Duodenal mucosa (tissue), 2 donors: ENCODE measurements around the gene LIX1.

ENCODE experiments used
- H3K27ac ChIP-seq: one replicate; pipeline ENCODE4 v1.7.0; 2013; ENCODE audit warnings: low read depth, low read length
- H3K27me3 ChIP-seq, 2 donors: one replicate each; pipeline ENCODE4 v1.7.0; 2013; ENCODE audit warnings: low read length in 2 of 2, control low read depth in 1 of 2; ENCODE audit not compliant: insufficient read depth in 2 of 2, control insufficient read depth in 1 of 2
- H3K36me3 ChIP-seq, 2 donors: one replicate each; pipeline ENCODE4 v1.7.0; 2013; ENCODE audit warnings: low read length in 2 of 2, control low read depth in 1 of 2; ENCODE audit not compliant: insufficient read depth in 2 of 2, control insufficient read depth in 1 of 2
- H3K4me1 ChIP-seq, 2 donors: one replicate each; pipeline ENCODE4 v1.7.0; 2013; ENCODE audit warnings: low read length in 2 of 2, control low read depth in 1 of 2; ENCODE audit not compliant: insufficient read depth in 2 of 2, control insufficient read depth in 1 of 2
- H3K4me3 ChIP-seq, 2 donors: one replicate each; pipeline ENCODE4 v1.7.0; 2013; ENCODE audit warnings: low read length in 2 of 2, low read depth in 1 of 2
- H3K9ac ChIP-seq, 2 donors: one replicate each; pipeline ENCODE4 v1.7.0; 2013; ENCODE audit warnings: low read length in 2 of 2, low read depth in 1 of 2
- H3K9me3 ChIP-seq, 2 donors: one replicate each; pipeline ENCODE4 v1.7.0; 2013; ENCODE audit warnings: low read length in 2 of 2, control low read depth in 1 of 2; ENCODE audit not compliant: control insufficient read depth in 1 of 2

The LIX1 gene

DNA sequence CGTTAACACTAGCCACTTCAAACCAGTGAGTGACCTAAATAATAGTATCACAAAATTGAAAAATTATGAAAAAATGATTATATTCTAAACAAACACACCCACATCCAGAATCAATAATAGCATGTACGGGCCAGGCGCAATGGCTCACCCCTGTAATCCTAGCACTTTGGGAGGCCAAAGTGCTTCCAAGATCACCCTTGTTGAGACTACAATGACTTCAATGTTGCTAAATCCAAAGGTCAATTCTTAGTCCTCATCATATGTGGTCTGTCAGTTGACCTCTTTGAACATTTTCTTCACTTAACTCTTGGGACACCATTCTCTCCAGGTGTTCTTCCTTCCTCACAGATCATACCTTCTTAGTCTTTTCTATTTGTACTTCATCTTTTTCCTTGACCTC is 29.3 kb upstream of the LIX1 start:
- Histone ChIP-seq H3K4me1 (peaks cover 0 to 12% of the 10 kb centered on the region in 2 donors), H3K27me3 (no peaks in the 10 kb centered on the region), H3K27ac (no peak overlapping the region), H3K9ac (no peak overlapping the region), H3K9me3 (no peaks in the 10 kb centered on the region), H3K4me3 (no peak overlapping the region), H3K36me3 (peaks cover 35 to 75% of the 10 kb centered on the region in 2 donors)

GRCh38 chr5:97167435-97167834 is 25.0 kb upstream of the LIX1 start:
- no peak overlapping the region for H3K9ac ChIP-seq
- no peak overlapping the region for H3K4me3 ChIP-seq
- no peaks in the 10 kb centered on the region for H3K27me3 ChIP-seq
- H3K9me3 ChIP-seq, result no peaks in the 10 kb centered on the region
- H3K27ac ChIP-seq, result no peak overlapping the region
- peaks cover 4 to 35% of the 10 kb centered on the region in 2 donors for H3K4me1 ChIP-seq
- peaks cover 27 to 53% of the 10 kb centered on the region in 2 donors for H3K36me3 ChIP-seq

DNA sequence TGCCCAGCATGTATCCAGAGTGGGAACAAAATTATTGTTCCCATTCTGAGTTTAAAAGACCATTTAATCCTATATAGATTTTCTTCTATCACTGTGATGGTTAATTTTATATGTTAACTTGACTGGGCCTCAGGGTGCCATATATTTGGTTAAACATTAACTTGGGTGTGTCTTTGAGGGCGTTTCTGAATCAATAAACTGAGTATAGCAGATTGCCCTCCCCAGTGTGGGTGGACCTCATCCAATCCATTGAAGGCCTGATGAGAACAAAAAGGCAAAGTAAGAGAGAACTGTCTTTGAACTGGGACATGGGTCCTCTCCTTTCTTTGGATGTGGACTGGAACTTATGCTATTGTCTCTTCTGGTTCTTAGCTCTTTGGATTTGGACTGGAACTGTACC is 23.3 kb upstream of the LIX1 start:
- no peak overlapping the region for H3K27ac ChIP-seq
- H3K9ac ChIP-seq, result no peak overlapping the region
- no peaks in the 10 kb centered on the region for H3K9me3 ChIP-seq
- H3K4me1 ChIP-seq, result peaks cover 4 to 28% of the 10 kb centered on the region in 2 donors
- no peaks in the 10 kb centered on the region for H3K27me3 ChIP-seq
- H3K36me3 ChIP-seq, result peaks cover 24 to 47% of the 10 kb centered on the region in 2 donors
- H3K4me3 ChIP-seq, result no peak overlapping the region

DNA sequence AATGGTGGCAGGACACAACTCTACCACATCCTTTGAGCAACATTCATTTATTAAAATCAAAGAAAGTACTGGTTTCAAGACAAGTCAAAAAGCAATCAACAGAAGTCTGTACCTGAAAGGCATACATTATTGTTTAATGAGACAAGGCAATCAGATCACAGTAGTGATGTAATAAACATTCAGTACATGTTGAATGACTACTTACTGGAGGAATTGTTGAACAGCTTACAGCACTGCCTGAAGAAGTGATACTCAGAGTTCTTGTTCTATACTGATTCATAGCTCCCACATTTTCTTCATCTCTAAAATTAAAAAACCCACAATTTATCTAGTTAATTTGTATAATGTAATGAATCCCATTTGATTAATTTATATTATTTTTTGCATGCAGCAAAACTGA is 22.4 kb upstream of the LIX1 start:
- Histone ChIP-seq H3K4me3 (no peak overlapping the region), H3K9ac (no peak overlapping the region), H3K27ac (no peak overlapping the region), H3K36me3 (peaks cover 24 to 46% of the 10 kb centered on the region in 2 donors), H3K27me3 (no peaks in the 10 kb centered on the region), H3K9me3 (no peaks in the 10 kb centered on the region), H3K4me1 (peaks cover 4 to 28% of the 10 kb centered on the region in 2 donors)

DNA sequence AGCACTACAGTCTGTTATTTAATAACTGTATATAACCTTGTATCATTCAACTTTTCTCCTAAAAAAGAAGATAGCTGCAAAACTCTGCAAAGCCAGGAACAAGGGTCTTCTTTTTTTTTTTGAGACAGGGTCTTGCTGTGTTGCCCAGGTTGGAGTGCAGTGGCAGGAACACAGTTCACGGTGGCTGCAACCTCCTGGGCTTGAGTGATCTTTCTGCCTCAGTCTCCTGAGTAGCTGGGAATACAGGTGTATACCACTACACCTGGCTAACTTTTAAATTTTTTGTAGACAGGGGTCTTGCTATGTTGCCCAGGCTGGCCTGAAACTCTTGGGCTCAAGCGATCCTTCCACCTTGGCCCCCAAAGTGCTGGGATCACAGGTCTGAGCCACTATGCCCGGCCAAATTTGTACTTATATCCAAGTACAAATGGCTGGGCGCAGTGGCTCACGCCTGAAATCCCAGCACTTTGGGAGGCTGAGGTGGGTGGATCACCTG is 21.4 kb upstream of the LIX1 start:
- H3K9ac ChIP-seq, result no peak overlapping the region
- peaks cover 0 to under 1% of the 10 kb centered on the region in 2 donors for H3K9me3 ChIP-seq
- no peak overlapping the region for H3K27ac ChIP-seq
- no peak overlapping the region for H3K4me3 ChIP-seq
- H3K4me1 ChIP-seq, result peaks cover 4 to 28% of the 10 kb centered on the region in 2 donors
- H3K36me3 ChIP-seq, result peaks cover 22 to 39% of the 10 kb centered on the region in 2 donors
- H3K27me3 ChIP-seq, result no peaks in the 10 kb centered on the region

GRCh38 chr5:97163360-97163764 is 21.0 kb upstream of the LIX1 start:
- Histone ChIP-seq H3K9ac (no peak overlapping the region), H3K4me3 (no peak overlapping the region), H3K9me3 (peaks cover 2 to 5% of the 10 kb centered on the region in 2 donors), H3K4me1 (peaks cover 4 to 28% of the 10 kb centered on the region in 2 donors), H3K27me3 (no peaks in the 10 kb centered on the region), H3K36me3 (peaks cover 17 to 38% of the 10 kb centered on the region in 2 donors), H3K27ac (no peak overlapping the region)

GRCh38 chr5:97162045-97162444 is 19.6 kb upstream of the LIX1 start:
- Histone ChIP-seq H3K4me1 (peaks cover 4 to 24% of the 10 kb centered on the region in 2 donors), H3K9me3 (peaks cover 9 to 18% of the 10 kb centered on the region in 2 donors), H3K4me3 (no peak overlapping the region), H3K27me3 (no peaks in the 10 kb centered on the region), H3K27ac (no peak overlapping the region), H3K9ac (no peak overlapping the region), H3K36me3 (peaks cover 8 to 31% of the 10 kb centered on the region in 2 donors)

GRCh38 chr5:97157689-97158088 is 15.3 kb upstream of the LIX1 start:
- Histone ChIP-seq H3K9ac (no peak overlapping the region), H3K4me1 (no peaks in the 10 kb centered on the region), H3K4me3 (no peak overlapping the region), H3K27me3 (no peaks in the 10 kb centered on the region), H3K36me3 (peaks cover 7 to 16% of the 10 kb centered on the region in 2 donors), H3K9me3 (peaks cover 9 to 20% of the 10 kb centered on the region in 2 donors), H3K27ac (no peak overlapping the region)

- H3K4me3 ChIP-seq, result no peak overlapping the region
- no peak overlapping the region for H3K27ac ChIP-seq
- H3K27me3 ChIP-seq, result no peaks in the 10 kb centered on the region
- H3K36me3 ChIP-seq, result no peaks in the 10 kb centered on the region
- H3K9me3 ChIP-seq, result no peaks in the 10 kb centered on the region
- no peaks in the 10 kb centered on the region for H3K4me1 ChIP-seq
- H3K9ac ChIP-seq, result no peak overlapping the region
Measured at GRCh38 chr5:97151370-97151769, 9.0 kb upstream of the LIX1 start.

GRCh38 chr5:97150401-97150800 is 8.0 kb upstream of the LIX1 start:
- Histone ChIP-seq H3K9ac (no peak overlapping the region), H3K4me1 (no peaks in the 10 kb centered on the region), H3K27me3 (no peaks in the 10 kb centered on the region), H3K4me3 (no peak overlapping the region), H3K36me3 (no peaks in the 10 kb centered on the region), H3K9me3 (no peaks in the 10 kb centered on the region), H3K27ac (no peak overlapping the region)

GRCh38 chr5:97149709-97150108 is 7.3 kb upstream of the LIX1 start:
- Histone ChIP-seq H3K4me3 (no peak overlapping the region), H3K4me1 (no peaks in the 10 kb centered on the region), H3K36me3 (no peaks in the 10 kb centered on the region), H3K27ac (no peak overlapping the region), H3K27me3 (no peaks in the 10 kb centered on the region), H3K9me3 (no peaks in the 10 kb centered on the region), H3K9ac (no peak overlapping the region)
